ENCODE results near the gene FABP6. TPM values are rescaled to one million over a fixed set of nuclear protein-coding genes. Genes with fewer than 3 reads are reported as not detected.

FABP6 gene
- total RNA-seq, 1 experiment from 2014 or later, result 2.9 TPM

DNA sequence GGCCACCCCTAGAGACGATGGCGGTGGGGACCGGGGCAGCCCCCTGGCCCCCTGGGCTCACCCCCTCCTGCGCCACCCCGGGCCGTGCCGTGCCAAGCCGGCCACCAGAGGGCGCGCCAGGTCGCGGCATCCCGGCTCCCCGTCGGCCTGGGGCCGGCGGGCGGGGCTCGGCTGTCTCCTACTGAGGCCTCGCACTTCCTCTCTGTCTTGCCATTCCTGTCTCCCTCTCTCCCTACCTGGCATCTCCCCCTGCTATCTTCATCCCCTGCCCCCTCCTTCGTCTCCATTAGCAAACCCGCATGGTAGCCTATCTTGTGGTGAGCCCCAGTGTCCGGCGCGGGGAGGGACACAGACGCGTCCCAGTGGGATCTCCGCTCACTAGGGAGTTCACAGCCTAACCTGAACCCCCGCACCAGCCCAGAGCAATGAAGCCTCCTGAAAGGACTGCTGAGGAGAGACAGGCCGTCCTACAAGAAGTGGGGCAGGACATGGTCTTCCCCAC lies 29.8 kb upstream of the FABP6 start (continued):
- no peak for TF ChIP-seq KAT7 (CRISPR knock-in tag; IDR thresholded peaks at IDR 0.05; ENCODE audit: borderline replicate concordance)
- TF ChIP-seq, protein P1, sequence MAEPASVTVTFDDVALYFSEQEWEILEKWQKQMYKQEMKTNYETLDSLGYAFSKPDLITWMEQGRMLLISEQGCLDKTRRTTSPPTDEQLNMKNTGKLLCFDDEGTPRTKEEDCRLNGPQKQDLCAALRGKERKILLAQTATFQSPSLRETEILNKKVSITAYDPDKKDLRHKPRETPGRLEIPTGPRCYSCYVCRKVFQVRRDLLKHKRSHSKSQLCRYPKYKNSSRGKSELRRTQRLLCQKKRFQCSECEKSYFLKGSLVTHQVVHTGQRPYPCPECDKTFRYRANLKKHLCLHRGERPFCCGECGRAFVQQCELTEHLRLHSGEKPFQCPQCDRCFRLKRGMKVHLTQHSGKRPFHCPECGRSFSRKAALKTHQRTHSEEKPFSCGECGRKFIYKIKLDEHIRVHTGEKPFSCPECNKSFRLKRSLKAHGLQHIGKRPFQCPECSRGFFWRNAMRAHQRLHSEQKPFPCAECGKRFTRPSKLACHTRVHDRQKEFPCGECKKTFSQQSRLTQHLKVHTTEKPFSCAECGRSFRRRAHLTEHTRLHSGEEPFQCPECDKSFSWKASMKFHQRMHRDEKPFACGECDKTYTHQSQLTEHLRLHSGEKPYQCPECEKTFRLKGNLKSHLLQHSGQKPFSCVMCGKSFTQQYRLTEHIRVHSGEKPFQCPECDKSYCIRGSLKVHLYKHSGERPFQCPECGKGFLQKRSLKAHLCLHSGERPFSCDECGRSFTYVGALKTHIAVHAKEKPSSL (CRISPR knock-in tag; conservative IDR thresholded peaks at IDR 0.05), result no peak

DNA sequence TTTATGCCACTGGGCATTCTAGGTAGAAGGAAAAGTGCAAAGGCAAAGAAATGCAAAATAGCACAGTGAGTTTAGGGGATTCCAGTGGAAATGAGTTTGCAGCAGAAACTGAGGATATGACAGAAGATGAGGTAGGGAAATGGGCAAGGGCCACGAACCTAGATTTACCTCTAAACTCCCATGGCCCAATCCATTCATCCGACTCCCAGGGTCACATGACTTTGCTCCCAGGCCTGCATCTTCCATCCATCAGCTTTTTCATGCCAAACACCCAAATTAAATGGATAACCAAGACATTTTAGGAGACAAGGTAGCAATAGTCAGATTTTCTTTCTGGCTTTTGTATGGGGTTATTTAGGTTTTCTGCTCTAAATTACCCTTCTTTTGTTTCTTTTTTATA lies 22.2 kb upstream of the FABP6 start:
- ChIA-PET POLR2A (no interaction called here), CTCF (no interaction called here)
- Mint-ChIP-seq H3K4me1 (peaks cover 3% of the 10 kb centered on the region), H3K4me3 (no peak overlapping the region), H3K27me3 (ENCODE audit: low read depth) (no peaks in the 10 kb centered on the region), H3K27ac (no peak overlapping the region), H3K9me3 (no peaks in the 10 kb centered on the region), H3K36me3 (no peaks in the 10 kb centered on the region)
- DNase-seq (ENCODE audit: low spot score), result no peak
- no peak for ATAC-seq
- TF ChIP-seq, protein P2, sequence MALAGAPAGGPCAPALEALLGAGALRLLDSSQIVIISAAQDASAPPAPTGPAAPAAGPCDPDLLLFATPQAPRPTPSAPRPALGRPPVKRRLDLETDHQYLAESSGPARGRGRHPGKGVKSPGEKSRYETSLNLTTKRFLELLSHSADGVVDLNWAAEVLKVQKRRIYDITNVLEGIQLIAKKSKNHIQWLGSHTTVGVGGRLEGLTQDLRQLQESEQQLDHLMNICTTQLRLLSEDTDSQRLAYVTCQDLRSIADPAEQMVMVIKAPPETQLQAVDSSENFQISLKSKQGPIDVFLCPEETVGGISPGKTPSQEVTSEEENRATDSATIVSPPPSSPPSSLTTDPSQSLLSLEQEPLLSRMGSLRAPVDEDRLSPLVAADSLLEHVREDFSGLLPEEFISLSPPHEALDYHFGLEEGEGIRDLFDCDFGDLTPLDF (CRISPR knock-in tag; IDR thresholded peaks at IDR 0.05), result no peak
- TF ChIP-seq SOX15 (CRISPR knock-in tag; IDR thresholded peaks at IDR 0.05), result no peak
- TF ChIP-seq ZBTB21 (CRISPR knock-in tag; IDR thresholded peaks at IDR 0.05; ENCODE audit: borderline replicate concordance), result no peak
- TF ChIP-seq, protein P3, sequence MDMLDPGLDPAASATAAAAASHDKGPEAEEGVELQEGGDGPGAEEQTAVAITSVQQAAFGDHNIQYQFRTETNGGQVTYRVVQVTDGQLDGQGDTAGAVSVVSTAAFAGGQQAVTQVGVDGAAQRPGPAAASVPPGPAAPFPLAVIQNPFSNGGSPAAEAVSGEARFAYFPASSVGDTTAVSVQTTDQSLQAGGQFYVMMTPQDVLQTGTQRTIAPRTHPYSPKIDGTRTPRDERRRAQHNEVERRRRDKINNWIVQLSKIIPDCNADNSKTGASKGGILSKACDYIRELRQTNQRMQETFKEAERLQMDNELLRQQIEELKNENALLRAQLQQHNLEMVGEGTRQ (CRISPR knock-in tag; IDR thresholded peaks at IDR 0.05), result peak; percentile 60
- TF ChIP-seq FOXK1 (CRISPR knock-in tag; IDR thresholded peaks at IDR 0.05), result no peak
- no peak for TF ChIP-seq TP53 (CRISPR knock-in tag; IDR thresholded peaks at IDR 0.05)

DNA sequence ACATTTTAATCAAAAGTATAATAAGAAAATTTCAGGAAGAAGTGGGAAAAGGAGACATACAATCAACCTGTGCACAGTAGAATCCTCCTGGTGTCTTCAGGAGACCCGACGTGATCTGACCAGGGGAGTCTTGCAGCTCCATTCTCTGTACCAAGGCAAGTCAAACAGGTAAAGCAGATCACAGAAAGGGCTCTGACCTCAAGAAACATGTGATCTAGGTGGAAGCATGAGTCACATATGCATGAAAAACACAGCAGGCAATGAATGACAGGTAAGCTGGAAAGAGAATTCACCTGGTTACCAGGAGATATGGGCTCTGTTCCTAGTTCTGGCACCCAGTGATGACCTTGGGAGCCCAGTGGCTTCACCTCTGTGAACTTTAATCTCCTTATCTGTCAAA lies 19.4 kb upstream of the FABP6 start:
- no peak overlapping the region for H3K4me3 Mint-ChIP-seq
- ChIA-PET POLR2A (no interaction called here), CTCF (no interaction called here)
- H3K36me3 Mint-ChIP-seq, result no peaks in the 10 kb centered on the region
- no peaks in the 10 kb centered on the region for H3K4me1 Mint-ChIP-seq
- ATAC-seq (no peak), DNase-seq (ENCODE audit: low spot score) (no peak)
- H3K9me3 Mint-ChIP-seq, result no peaks in the 10 kb centered on the region
- TF ChIP-seq ZNF219 (CRISPR knock-in tag; IDR thresholded peaks at IDR 0.05; ENCODE audit: borderline replicate concordance) (no peak), NR1H2 (CRISPR knock-in tag; IDR thresholded peaks at IDR 0.05) (no peak), ZNF121 (CRISPR knock-in tag; IDR thresholded peaks at IDR 0.05) (no peak), NFATC4 (CRISPR knock-in tag; IDR thresholded peaks at IDR 0.05) (no peak), TEAD1 (CRISPR knock-in tag; IDR thresholded peaks at IDR 0.05) (no peak), TCF7 (CRISPR knock-in tag; IDR thresholded peaks at IDR 0.05; ENCODE audit: low read depth) (no peak), IRF2 (CRISPR knock-in tag; IDR thresholded peaks at IDR 0.05; ENCODE audit: borderline replicate concordance, low read depth) (no peak), CREM (CRISPR knock-in tag; IDR thresholded peaks at IDR 0.05) (no peak), NFE2L1 (CRISPR knock-in tag; IDR thresholded peaks at IDR 0.05) (no peak), FOXK1 (CRISPR knock-in tag; IDR thresholded peaks at IDR 0.05) (no peak), CBFB (CRISPR knock-in tag; IDR thresholded peaks at IDR 0.05; ENCODE audit: low read depth) (no peak), SOX15 (CRISPR knock-in tag; IDR thresholded peaks at IDR 0.05) (no peak)
- TF ChIP-seq, protein P4, sequence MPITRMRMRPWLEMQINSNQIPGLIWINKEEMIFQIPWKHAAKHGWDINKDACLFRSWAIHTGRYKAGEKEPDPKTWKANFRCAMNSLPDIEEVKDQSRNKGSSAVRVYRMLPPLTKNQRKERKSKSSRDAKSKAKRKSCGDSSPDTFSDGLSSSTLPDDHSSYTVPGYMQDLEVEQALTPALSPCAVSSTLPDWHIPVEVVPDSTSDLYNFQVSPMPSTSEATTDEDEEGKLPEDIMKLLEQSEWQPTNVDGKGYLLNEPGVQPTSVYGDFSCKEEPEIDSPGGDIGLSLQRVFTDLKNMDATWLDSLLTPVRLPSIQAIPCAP (CRISPR knock-in tag; IDR thresholded peaks at IDR 0.05), result no peak
- TF ChIP-seq, protein P5, sequence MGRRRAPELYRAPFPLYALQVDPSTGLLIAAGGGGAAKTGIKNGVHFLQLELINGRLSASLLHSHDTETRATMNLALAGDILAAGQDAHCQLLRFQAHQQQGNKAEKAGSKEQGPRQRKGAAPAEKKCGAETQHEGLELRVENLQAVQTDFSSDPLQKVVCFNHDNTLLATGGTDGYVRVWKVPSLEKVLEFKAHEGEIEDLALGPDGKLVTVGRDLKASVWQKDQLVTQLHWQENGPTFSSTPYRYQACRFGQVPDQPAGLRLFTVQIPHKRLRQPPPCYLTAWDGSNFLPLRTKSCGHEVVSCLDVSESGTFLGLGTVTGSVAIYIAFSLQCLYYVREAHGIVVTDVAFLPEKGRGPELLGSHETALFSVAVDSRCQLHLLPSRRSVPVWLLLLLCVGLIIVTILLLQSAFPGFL (CRISPR knock-in tag; IDR thresholded peaks at IDR 0.05; ENCODE audit: borderline replicate concordance), result no peak
- TF ChIP-seq, protein P6, sequence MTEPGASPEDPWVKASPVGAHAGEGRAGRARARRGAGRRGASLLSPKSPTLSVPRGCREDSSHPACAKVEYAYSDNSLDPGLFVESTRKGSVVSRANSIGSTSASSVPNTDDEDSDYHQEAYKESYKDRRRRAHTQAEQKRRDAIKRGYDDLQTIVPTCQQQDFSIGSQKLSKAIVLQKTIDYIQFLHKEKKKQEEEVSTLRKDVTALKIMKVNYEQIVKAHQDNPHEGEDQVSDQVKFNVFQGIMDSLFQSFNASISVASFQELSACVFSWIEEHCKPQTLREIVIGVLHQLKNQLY (CRISPR knock-in tag; IDR thresholded peaks at IDR 0.05), result no peak
- H3K27ac Mint-ChIP-seq, result no peak overlapping the region
- H3K27me3 Mint-ChIP-seq (ENCODE audit: low read depth), result peaks cover 2% of the 10 kb centered on the region; the same call in 1 of the 2 replicates
